ENCODE results near the gene MVB12B.

MVB12B gene

GRCh38 chr9:126453156-126453963, 126.7 kb downstream of the MVB12B start:
- TF ChIP-seq, protein P1, sequence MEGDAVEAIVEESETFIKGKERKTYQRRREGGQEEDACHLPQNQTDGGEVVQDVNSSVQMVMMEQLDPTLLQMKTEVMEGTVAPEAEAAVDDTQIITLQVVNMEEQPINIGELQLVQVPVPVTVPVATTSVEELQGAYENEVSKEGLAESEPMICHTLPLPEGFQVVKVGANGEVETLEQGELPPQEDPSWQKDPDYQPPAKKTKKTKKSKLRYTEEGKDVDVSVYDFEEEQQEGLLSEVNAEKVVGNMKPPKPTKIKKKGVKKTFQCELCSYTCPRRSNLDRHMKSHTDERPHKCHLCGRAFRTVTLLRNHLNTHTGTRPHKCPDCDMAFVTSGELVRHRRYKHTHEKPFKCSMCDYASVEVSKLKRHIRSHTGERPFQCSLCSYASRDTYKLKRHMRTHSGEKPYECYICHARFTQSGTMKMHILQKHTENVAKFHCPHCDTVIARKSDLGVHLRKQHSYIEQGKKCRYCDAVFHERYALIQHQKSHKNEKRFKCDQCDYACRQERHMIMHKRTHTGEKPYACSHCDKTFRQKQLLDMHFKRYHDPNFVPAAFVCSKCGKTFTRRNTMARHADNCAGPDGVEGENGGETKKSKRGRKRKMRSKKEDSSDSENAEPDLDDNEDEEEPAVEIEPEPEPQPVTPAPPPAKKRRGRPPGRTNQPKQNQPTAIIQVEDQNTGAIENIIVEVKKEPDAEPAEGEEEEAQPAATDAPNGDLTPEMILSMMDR (IDR thresholded peaks at IDR 0.05; ENCODE audit: unreplicated experiment in 3 of 3) = no peak
- peaks cover 11% of the 10 kb centered on the region for H3K4me1 Mint-ChIP-seq
- H3K9me3 Mint-ChIP-seq = no peaks in the 10 kb centered on the region
- no peak overlapping the region for H3K27ac Mint-ChIP-seq
- no peaks in the 10 kb centered on the region for H3K27me3 Mint-ChIP-seq (ENCODE audit: low read depth)
- H3K4me3 Mint-ChIP-seq = no peak overlapping the region
- peaks cover 16% of the 10 kb centered on the region for H3K36me3 Mint-ChIP-seq (ENCODE audit: low read depth)

GRCh38 chr9:126454215-126454614, 127.6 kb downstream of the MVB12B start:
- Mint-ChIP-seq H3K4me3 (no peak overlapping the region), H3K27me3 (ENCODE audit: low read depth) (no peaks in the 10 kb centered on the region), H3K9me3 (no peaks in the 10 kb centered on the region), H3K27ac (no peak overlapping the region), H3K4me1 (peaks cover 11% of the 10 kb centered on the region), H3K36me3 (ENCODE audit: low read depth) (peaks cover 11% of the 10 kb centered on the region)
- TF ChIP-seq, protein P1 (IDR thresholded peaks at IDR 0.05; ENCODE audit: unreplicated experiment in 3 of 3) = no peak

DNA sequence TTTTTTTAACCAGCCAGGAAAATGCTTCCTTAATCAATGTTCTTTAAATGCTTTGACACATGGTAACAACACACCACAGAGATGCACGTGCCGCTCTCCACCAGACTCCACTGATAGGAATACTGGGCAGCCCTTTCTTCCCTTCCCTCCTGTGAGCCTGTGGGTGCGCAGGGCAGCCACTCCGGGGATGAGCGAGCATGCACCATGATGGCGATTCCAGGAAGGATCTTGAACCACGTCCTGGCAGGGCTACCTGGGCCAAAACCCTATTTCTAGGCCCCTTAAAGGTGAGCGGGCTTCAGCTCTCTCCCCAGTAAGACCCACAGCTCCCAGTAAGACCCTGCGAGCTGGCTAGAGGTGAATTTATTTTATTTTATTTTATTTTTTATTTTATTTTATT, 128.2 kb downstream of the MVB12B start:
- Mint-ChIP-seq H3K4me1 (peaks cover 11% of the 10 kb centered on the region), H3K36me3 (ENCODE audit: low read depth) (peaks cover 11% of the 10 kb centered on the region), H3K9me3 (no peaks in the 10 kb centered on the region), H3K27ac (no peak overlapping the region), H3K27me3 (ENCODE audit: low read depth) (no peaks in the 10 kb centered on the region), H3K4me3 (no peak overlapping the region)
- TF ChIP-seq, protein P1 (IDR thresholded peaks at IDR 0.05; ENCODE audit: unreplicated experiment in 3 of 3) = no peak

GRCh38 chr9:126456441-126457174, 130.0 kb downstream of the MVB12B start:
- Mint-ChIP-seq H3K27me3 (ENCODE audit: low read depth) (no peaks in the 10 kb centered on the region), H3K9me3 (no peaks in the 10 kb centered on the region), H3K4me1 (peaks cover 16% of the 10 kb centered on the region), H3K36me3 (ENCODE audit: low read depth) (peaks cover 11% of the 10 kb centered on the region), H3K4me3 (no peak overlapping the region), H3K27ac (peak overlapping the region in 2 of 3 experiments; percentile 21 to 44)
- TF ChIP-seq, protein P1 (IDR thresholded peaks at IDR 0.05; ENCODE audit: unreplicated experiment in 3 of 3) = no peak

- no peaks in the 10 kb centered on the region for H3K9me3 Mint-ChIP-seq
- H3K4me3 Mint-ChIP-seq = no peak overlapping the region
- H3K36me3 Mint-ChIP-seq (ENCODE audit: low read depth) = peaks cover 14% of the 10 kb centered on the region
- TF ChIP-seq, protein P1 (IDR thresholded peaks at IDR 0.05; ENCODE audit: unreplicated experiment in 3 of 3) = no peak
- peaks cover 16% of the 10 kb centered on the region for H3K4me1 Mint-ChIP-seq
- H3K27ac Mint-ChIP-seq = no peak overlapping the region
- H3K27me3 Mint-ChIP-seq (ENCODE audit: low read depth) = no peaks in the 10 kb centered on the region
Measured at GRCh38 chr9:126457175-126457547, 130.5 kb downstream of the MVB12B start.

Data from nephron (organoid).